HEK293T (cell line): Measurements from ENCODE around the gene CNTRL.
A peak's percentile ranks its signal among the peaks of the same experiment; 100 is the strongest.

Experiments
- BHLHE40 ChIP-seq: fragments of 450-650 bp; IDR thresholded peaks from 2 replicates; pipeline ENCODE4 v1.6.1; 2016; ENCODE audit warnings: mild to moderate bottlenecking, moderate library complexity, borderline replicate concordance
- ELF4 ChIP-seq: fragments of 450-650 bp; IDR thresholded peaks from 2 replicates; pipeline ENCODE4 v1.6.1; 2017; ENCODE audit warnings: antibody characterized with exemption
- FOXK2 ChIP-seq: fragments of 450-650 bp; IDR thresholded peaks from 2 replicates; pipeline ENCODE4 v1.6.1; 2016; ENCODE audit warnings: mild to moderate bottlenecking
- LEF1 ChIP-seq: fragments of 450-650 bp; IDR thresholded peaks from 2 replicates; pipeline ENCODE4 v1.6.1; 2017; ENCODE audit warnings: mild to moderate bottlenecking, borderline replicate concordance
- NFRKB ChIP-seq: fragments of 450-650 bp; IDR thresholded peaks from 2 replicates; pipeline ENCODE4 v1.6.1; 2016; ENCODE audit warnings: mild to moderate bottlenecking, moderate library complexity
- SP1 ChIP-seq: fragments of 450-650 bp; IDR thresholded peaks from 2 replicates; pipeline ENCODE4 v1.6.1; 2017
- SUZ12 ChIP-seq: fragments of 450-650 bp; IDR thresholded peaks from 2 replicates; pipeline ENCODE4 v1.6.1; 2016; ENCODE audit warnings: mild to moderate bottlenecking
- TARDBP ChIP-seq: fragments of 450-650 bp; IDR thresholded peaks from 2 replicates; pipeline ENCODE4 v1.6.1; 2016
- ZNF384 ChIP-seq: fragments of 450-650 bp; IDR thresholded peaks from 2 replicates; pipeline ENCODE4 v1.6.1; 2016
- TF ChIP-seq, protein P1 (sequence below): fragments of 450-650 bp; IDR thresholded peaks from 2 replicates; pipeline ENCODE4 v1.6.1; 2016

DNA sequence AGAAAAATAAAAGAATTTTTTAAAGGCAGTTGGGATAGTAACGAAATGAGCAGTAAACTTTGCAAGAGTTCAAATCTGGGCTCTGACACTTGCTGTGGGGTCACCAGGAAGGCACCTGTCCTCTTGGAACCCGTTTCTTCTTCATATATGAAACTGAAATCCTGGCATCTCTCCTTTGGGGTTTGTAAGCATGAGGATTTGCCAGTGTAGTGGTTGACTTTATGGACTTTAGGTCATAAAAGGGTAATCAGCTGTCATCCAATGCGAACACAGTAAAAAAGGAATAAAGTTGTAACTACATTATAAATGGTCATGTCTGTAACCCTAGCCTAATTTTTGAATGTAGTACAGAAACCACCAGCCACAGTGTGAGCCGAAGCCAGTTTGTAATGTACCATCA lies 125.6 kb downstream of the CNTRL start:
- no peak for TF ChIP-seq ZNF384
- TF ChIP-seq SUZ12: no peak
- TF ChIP-seq NFRKB: no peak
- no peak for TF ChIP-seq FOXK2
- TF ChIP-seq SP1: no peak
- TF ChIP-seq ELF4: no peak
- TF ChIP-seq LEF1: no peak
- no peak for TF ChIP-seq BHLHE40
- no peak for TF ChIP-seq TARDBP
- TF ChIP-seq, protein P1, sequence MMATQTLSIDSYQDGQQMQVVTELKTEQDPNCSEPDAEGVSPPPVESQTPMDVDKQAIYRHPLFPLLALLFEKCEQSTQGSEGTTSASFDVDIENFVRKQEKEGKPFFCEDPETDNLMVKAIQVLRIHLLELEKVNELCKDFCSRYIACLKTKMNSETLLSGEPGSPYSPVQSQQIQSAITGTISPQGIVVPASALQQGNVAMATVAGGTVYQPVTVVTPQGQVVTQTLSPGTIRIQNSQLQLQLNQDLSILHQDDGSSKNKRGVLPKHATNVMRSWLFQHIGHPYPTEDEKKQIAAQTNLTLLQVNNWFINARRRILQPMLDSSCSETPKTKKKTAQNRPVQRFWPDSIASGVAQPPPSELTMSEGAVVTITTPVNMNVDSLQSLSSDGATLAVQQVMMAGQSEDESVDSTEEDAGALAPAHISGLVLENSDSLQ: peak; percentile 28; the same call in 1 of the 2 replicates
